ENCODE measurements around the gene PSMD6. TPM values are rescaled to one million over a fixed set of nuclear protein-coding genes. Genes with fewer than 3 reads are reported as not detected.

Gene PSMD6
- total and polyA plus RNA-seq, 2 donors (not counting 3 experiments of a cell fraction or from before 2014, with no cell fraction given) = 53.7 to 90.8 TPM

GRCh38 chr3:64000453-64001055, 22.7 kb downstream of the PSMD6 start:
- Histone ChIP-seq H4K20me1 (replicated peaks; ENCODE audit: control insufficient read depth, extremely low read depth, insufficient read depth, low read length) (no peaks in the 10 kb centered on the region), H3K9ac (replicated peaks; ENCODE audit: extremely low read depth, insufficient read depth, low read length) (no peak overlapping the region), H3K4me2 (ENCODE audit: insufficient read depth, low read length) (no peak overlapping the region), H3K9me3 (replicated peaks; ENCODE audit: control insufficient read depth, insufficient read depth, low read length) (no peaks in the 10 kb centered on the region), H2AFZ (ENCODE audit: low read depth, low read length) (no peak overlapping the region), H3K4me1 (ENCODE audit: control insufficient read depth, extremely low read depth, insufficient read depth, low read length) (no peaks in the 10 kb centered on the region), H3K9me1 (replicated peaks; ENCODE audit: control insufficient read depth, extremely low read depth, insufficient read depth, low read length) (no peaks in the 10 kb centered on the region), H3K27me3 (ENCODE audit: control insufficient read depth in 2 of 2, insufficient read depth in 2 of 2, low read length in 2 of 2) (no peaks in the 10 kb centered on the region), H3K27ac (ENCODE audit: insufficient read depth, low read depth, low read length) (no peak overlapping the region), H3K4me3 (replicated peaks in 1 of 3; ENCODE audit: insufficient read depth in 1 of 3, low read depth in 1 of 3, low read length in 3 of 3) (no peak overlapping the region), H3K79me2 (ENCODE audit: control insufficient read depth, insufficient read depth, low read length) (no peaks in the 10 kb centered on the region), H3K36me3 (ENCODE audit: control insufficient read depth in 2 of 2, extremely low read depth in 1 of 2, insufficient read depth in 2 of 2, low read length in 2 of 2) (peaks cover 5 to 15% of the 10 kb centered on the region in 2 experiments)
- dilution Hi-C loops (cut with MboI; ENCODE audit: extremely low pct_ligation_motif_present, low sequenced_read_pairs) (no loop called here), intact Hi-C loops (cut with micrococcal nuclease) (no loop called here)
- no peak for DNase-seq (ENCODE audit: low read depth, low spot score)
- POLR2A ChIA-PET = no interaction called here
- no TSS peak for BruUV-seq (replicated peaks)
- CTCF ChIA-PET = no interaction called here
- TF ChIP-seq GATA2 (IDR thresholded peaks at IDR 0.05; ENCODE audit: insufficient read depth, insufficient read length, low read depth, low read length) (no peak), MYC (IDR thresholded peaks at IDR 0.05; ENCODE audit: low read depth, low read length) (no peak), MAX (IDR thresholded peaks at IDR 0.05; ENCODE audit: insufficient read depth, insufficient read length) (no peak), POLR2A (IDR thresholded peaks at IDR 0.05; ENCODE audit: low read depth, low read length) (no peak), EZH2 (IDR thresholded peaks at IDR 0.05; ENCODE audit: borderline replicate concordance, low read depth, low read length, severe bottlenecking) (no peak), POLR2AphosphoS5 (IDR thresholded peaks at IDR 0.05; ENCODE audit: insufficient read depth, low read depth, low read length) (no peak), JUN (IDR thresholded peaks at IDR 0.05; ENCODE audit: borderline replicate concordance, insufficient read depth, insufficient read length, low read depth) (no peak), FOS (IDR thresholded peaks at IDR 0.05; ENCODE audit: borderline replicate concordance, insufficient read depth, low read length) (no peak), CTCF (IDR thresholded peaks at IDR 0.05; ENCODE audit: extremely low read depth in 1 of 2, insufficient read depth in 1 of 2, low read depth in 1 of 2, low read length in 2 of 2) (no peak)
- FAIRE-seq = no peak

Measured in endothelial cell of umbilical vein (primary cell).